DOHH2 (cell line): ENCODE measurements around the gene PNMT.

Experiments
- H3F3A ChIP-seq: fragments of 200-600 bp; sonication (generic), shearing (Covaris generic); 2 replicates; pipeline ENCODE4 v1.6.0; 2016; ENCODE audit warnings: antibody characterized with exemption, mild to moderate bottlenecking; ENCODE audit not compliant: control insufficient read depth, insufficient read depth
- H3K27ac ChIP-seq: fragments of 200-600 bp; sonication (generic); 2 replicates; pipeline ENCODE4 v1.5.1; 2014; ENCODE audit warnings: low read depth, mild to moderate bottlenecking, low read length, moderate library complexity
- H3K27me3 ChIP-seq: fragments of 200-600 bp; sonication (generic); 2 replicates; pipeline ENCODE4 v1.6.1; 2014; ENCODE audit warnings: mild to moderate bottlenecking, low read length, mixed read lengths; ENCODE audit not compliant: control insufficient read depth
- H3K36me3 ChIP-seq: fragments of 200-600 bp; sonication (generic); 2 replicates; pipeline ENCODE4 v1.6.1; 2014; ENCODE audit warnings: mild to moderate bottlenecking, low read length, moderate library complexity, mixed read lengths; ENCODE audit not compliant: control insufficient read depth
- H3K4me1 ChIP-seq: fragments of 200-600 bp; sonication (generic); 2 replicates; pipeline ENCODE4 v1.6.1; 2014; ENCODE audit warnings: mild to moderate bottlenecking, low read length, mixed read lengths; ENCODE audit not compliant: control insufficient read depth
- H3K4me2 ChIP-seq: fragments of 200-600 bp; sonication (generic); 2 replicates; pipeline ENCODE4 v1.6.0; 2014; ENCODE audit warnings: mild to moderate bottlenecking, low read length, moderate library complexity
- H3K4me3 ChIP-seq: fragments of 200-600 bp; sonication (generic); 2 replicates; pipeline ENCODE4 v1.5.1; 2014; ENCODE audit warnings: mild to moderate bottlenecking, low read length, mixed read lengths
- H3K79me2 ChIP-seq: fragments of 200-600 bp; sonication (generic); 2 replicates; pipeline ENCODE4 v1.6.1; 2014; ENCODE audit warnings: mild to moderate bottlenecking, low read length, mixed read lengths; ENCODE audit not compliant: control insufficient read depth
- H3K9me2 ChIP-seq: fragments of 200-600 bp; sonication (generic); replicated peaks from 2 replicates; pipeline ENCODE4 v1.6.1; 2014; ENCODE audit warnings: mild to moderate bottlenecking, low read length, mixed read lengths; ENCODE audit not compliant: control insufficient read depth
- H3K9me3 ChIP-seq: fragments of 200-600 bp; sonication (generic); 2 replicates; pipeline ENCODE4 v1.6.1; 2014; ENCODE audit warnings: antibody characterized with exemption, low read length, mixed read lengths; ENCODE audit not compliant: control insufficient read depth, insufficient read depth
- H4K20me1 ChIP-seq: fragments of 200-600 bp; sonication (generic); 2 replicates; pipeline ENCODE4 v1.6.0; 2014; ENCODE audit warnings: low read depth, mild to moderate bottlenecking, antibody characterized with exemption, low read length, moderate library complexity; ENCODE audit not compliant: control insufficient read depth, insufficient read depth
- CTCF ChIP-seq: fragments of 200-600 bp; sonication (generic); IDR thresholded peaks from one replicate; pipeline ENCODE4 v1.5.1; 2014; ENCODE audit warnings: antibody characterized with exemption, mild to moderate bottlenecking, low read depth, low read length; ENCODE audit not compliant: poor library complexity, severe bottlenecking
- EZH2phosphoT487 ChIP-seq: fragments of 200-600 bp; sonication (generic); IDR thresholded peaks from 2 replicates; pipeline ENCODE4 v1.6.1; 2017; ENCODE audit warnings: borderline replicate concordance, mild to moderate bottlenecking, antibody characterized with exemption, low read length, moderate library complexity, mixed read lengths

Gene PNMT

GRCh38 chr17:39687101-39687545, 18.9 kb downstream of the PNMT start:
- Histone ChIP-seq H4K20me1 (no peaks in the 10 kb centered on the region), H3K4me1 (peaks cover 19% of the 10 kb centered on the region), H3K4me2 (peak overlapping the region; percentile 87), H3K79me2 (peaks cover 3% of the 10 kb centered on the region; the same call in 1 of the 2 replicates), H3K4me3 (peak overlapping the region; percentile 80), H3K27ac (peak overlapping the region; percentile 74), H3F3A (peaks cover 9% of the 10 kb centered on the region), H3K36me3 (no peaks in the 10 kb centered on the region), H3K9me2 (no peaks in the 10 kb centered on the region), H3K27me3 (no peaks in the 10 kb centered on the region), H3K9me3 (no peaks in the 10 kb centered on the region)
- TF ChIP-seq EZH2phosphoT487 (no peak), CTCF (no peak)

- H3K4me2 ChIP-seq = peak within 1 kb of the TSS; percentile 87
- peaks cover 3% of the 10 kb centered on the region; the same call in 1 of the 2 replicates for H3K79me2 ChIP-seq
- no peaks in the 10 kb centered on the region for H3K27me3 ChIP-seq
- H3K9me3 ChIP-seq = no peaks in the 10 kb centered on the region
- H3F3A ChIP-seq = peaks cover 9% of the 10 kb centered on the region
- peaks cover 19% of the 10 kb centered on the region for H3K4me1 ChIP-seq
- H3K36me3 ChIP-seq = no peaks in the 10 kb centered on the region
- no peaks in the 10 kb centered on the region for H3K9me2 ChIP-seq
- no peaks in the 10 kb centered on the region for H4K20me1 ChIP-seq
- peak within 1 kb of the TSS; percentile 80 for H3K4me3 ChIP-seq
- peak within 1 kb of the TSS; percentile 74 for H3K27ac ChIP-seq
- peak; percentile 49 for TF ChIP-seq CTCF
- TF ChIP-seq EZH2phosphoT487 = no peak
Observed at GRCh38 chr17:39687546-39688474, 19.6 kb downstream of the PNMT start, which contains the start of gene PGAP3. Gene PGAP3, minus strand, starts transcription at chr17:39688057. Its CDS starts 43 bp downstream, at chr17:39688014.

- Histone ChIP-seq H3K9me3 (no peaks in the 10 kb centered on the region), H3F3A (peaks cover 9% of the 10 kb centered on the region), H3K27ac (peak overlapping the region; percentile 74), H3K79me2 (peaks cover 3% of the 10 kb centered on the region; the same call in 1 of the 2 replicates), H3K4me1 (peaks cover 19% of the 10 kb centered on the region), H3K9me2 (no peaks in the 10 kb centered on the region), H4K20me1 (no peaks in the 10 kb centered on the region), H3K27me3 (no peaks in the 10 kb centered on the region), H3K4me3 (peak overlapping the region; percentile 80), H3K4me2 (peak overlapping the region; percentile 87), H3K36me3 (no peaks in the 10 kb centered on the region)
- TF ChIP-seq EZH2phosphoT487 (no peak), CTCF (no peak)
Observed at GRCh38 chr17:39688475-39688835, 20.2 kb downstream of the PNMT start.
